ENCODE measurements around the gene MYO16.

- TF ChIP-seq CTCF (IDR thresholded peaks at IDR 0.05; ENCODE audit: insufficient read depth, low read length, poor library complexity, severe bottlenecking) (peak; percentile 39), EZH2phosphoT487 (conservative IDR thresholded peaks at IDR 0.05; ENCODE audit: low read length) (no peak)
Measured at GRCh38 chr13:108895220-108895704, 265.9 kb downstream of the MYO16 start.
